Measurements from ENCODE around the gene SLC7A8. TPM values are rescaled to one million over a fixed set of nuclear protein-coding genes. Genes with fewer than 3 reads are reported as not detected.
A peak's percentile ranks its signal among the peaks of the same experiment; 100 is the strongest.

The SLC7A8 gene
- total RNA-seq, 2 donors from 2014 or later, result 11.9 to 23.7 TPM

- Histone ChIP-seq H3K4me3 (no peak overlapping the region), H3K27ac (peak overlapping the region; percentile 44 to 52), H3K27me3 (no peaks in the 10 kb centered on the region), H3K36me3 (peaks cover 3% of the 10 kb centered on the region), H3K4me1 (peaks cover 0 to 38% of the 10 kb centered on the region in 2 donors), H3K9me3 (no peaks in the 10 kb centered on the region)
- DNase-seq (ENCODE audit: low spot score), result no peak
- no peak for TF ChIP-seq CTCF (IDR thresholded peaks at IDR 0.05)
These were observed 35.8 kb downstream of the SLC7A8 start for GRCh38 chr14:23147676-23148075.

GRCh38 chr14:23146980-23147379, 36.5 kb downstream of the SLC7A8 start:
- Histone ChIP-seq H3K27me3 (no peaks in the 10 kb centered on the region), H3K4me1 (peaks cover 0 to 38% of the 10 kb centered on the region in 2 donors), H3K36me3 (peaks cover 3% of the 10 kb centered on the region), H3K9me3 (no peaks in the 10 kb centered on the region), H3K27ac (peak overlapping the region; percentile 44 to 52), H3K4me3 (no peak overlapping the region)
- no peak for TF ChIP-seq CTCF (IDR thresholded peaks at IDR 0.05)
- no peak for DNase-seq (ENCODE audit: low spot score)

DNA sequence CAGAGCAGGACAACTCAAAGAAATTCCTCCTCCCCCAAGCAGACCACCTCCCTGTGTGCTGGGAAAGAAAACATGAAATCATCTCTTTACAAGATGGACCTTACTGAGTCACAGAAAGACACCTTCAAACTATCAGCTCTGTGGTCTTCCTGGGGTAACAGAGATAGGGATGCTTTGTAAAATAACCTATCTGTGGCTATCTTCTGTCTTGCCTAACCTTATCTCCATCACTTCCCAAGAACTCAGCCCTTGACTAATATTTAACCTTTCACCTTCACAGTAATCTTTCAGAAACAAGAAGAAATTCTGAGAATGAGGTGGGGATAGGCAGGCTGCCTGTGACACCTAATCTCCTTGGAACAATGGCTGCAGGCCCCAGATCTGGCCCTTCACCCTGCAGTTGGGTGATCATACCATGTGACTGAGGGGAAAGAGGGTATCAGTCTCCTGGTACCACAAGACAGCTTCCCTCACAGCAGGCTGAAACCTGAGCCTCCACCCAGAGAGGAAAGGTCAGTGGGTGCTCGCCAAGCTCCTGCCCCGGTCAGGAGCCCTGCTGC, 37.0 kb downstream of the SLC7A8 start:
- H3K9me3 ChIP-seq, result no peaks in the 10 kb centered on the region
- H3K27ac ChIP-seq, result peak overlapping the region; percentile 52 to 59

DNA sequence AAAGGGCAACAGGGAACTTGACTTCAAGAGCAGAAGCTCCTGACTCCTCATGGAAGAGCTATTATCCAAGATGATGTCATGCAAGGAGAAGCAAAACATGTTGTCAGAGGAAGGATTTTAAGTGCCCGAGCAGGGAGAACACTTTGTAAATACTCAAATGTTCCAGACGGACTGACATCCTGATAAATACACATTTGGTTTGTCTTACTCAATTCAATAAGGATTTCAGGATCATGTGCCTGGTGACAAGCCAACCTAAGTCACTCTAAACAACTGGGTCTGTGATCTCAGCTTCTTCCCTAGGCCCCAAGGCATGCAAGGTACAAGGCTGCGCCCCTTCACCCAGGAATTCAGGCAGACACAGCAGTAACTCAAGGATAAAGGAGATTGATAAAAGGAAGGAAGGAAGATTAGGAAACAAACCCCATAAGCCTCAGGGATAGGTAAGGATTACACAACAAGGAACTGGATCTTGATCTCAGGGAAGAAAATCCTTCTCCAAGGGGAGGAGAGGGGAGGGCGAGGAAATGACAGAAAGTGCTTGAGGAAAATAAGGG, 37.6 kb downstream of the SLC7A8 start:
- Histone ChIP-seq H3K4me1 (peaks cover 0 to 41% of the 10 kb centered on the region in 2 donors), H3K9me3 (no peaks in the 10 kb centered on the region), H3K36me3 (peaks cover 3% of the 10 kb centered on the region), H3K27me3 (no peaks in the 10 kb centered on the region), H3K4me3 (no peak overlapping the region), H3K27ac (peak overlapping the region; percentile 52 to 59)
- no peak for TF ChIP-seq CTCF (IDR thresholded peaks at IDR 0.05)
- no peak for DNase-seq (ENCODE audit: low spot score)

More for the DNA sequence above, 37.0 kb downstream of the SLC7A8 start:
- no peak for DNase-seq (ENCODE audit: low spot score)
- Histone ChIP-seq H3K4me1 (peaks cover 0 to 41% of the 10 kb centered on the region in 2 donors), H3K36me3 (peaks cover 3% of the 10 kb centered on the region), H3K27me3 (no peaks in the 10 kb centered on the region), H3K4me3 (no peak overlapping the region)
- no peak for TF ChIP-seq CTCF (IDR thresholded peaks at IDR 0.05)

DNA sequence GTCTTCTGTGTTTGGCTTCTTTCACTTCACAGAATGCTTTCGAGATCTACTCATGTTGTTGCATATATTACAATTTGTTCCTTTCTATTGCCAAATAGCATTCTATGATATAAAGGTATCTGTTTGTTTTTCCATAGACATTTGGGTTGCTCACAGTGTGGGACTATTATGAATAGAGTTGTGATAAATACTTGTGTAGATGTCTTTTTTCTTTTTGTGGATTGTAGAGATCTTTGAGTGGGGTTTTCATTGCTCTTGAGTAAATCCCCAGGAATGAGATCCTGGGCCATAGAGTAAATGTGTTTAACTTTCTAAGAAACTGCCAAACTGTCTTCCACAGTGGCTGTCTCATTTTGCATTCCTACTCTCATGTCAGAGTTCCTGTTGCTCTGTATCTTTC, 39.5 kb downstream of the SLC7A8 start:
- H3K36me3 ChIP-seq, result peaks cover 17% of the 10 kb centered on the region
- no peaks in the 10 kb centered on the region for H3K9me3 ChIP-seq
- H3K27me3 ChIP-seq, result no peaks in the 10 kb centered on the region
- no peak overlapping the region for H3K4me3 ChIP-seq
- no peak for DNase-seq (ENCODE audit: low spot score)
- H3K4me1 ChIP-seq, result peaks cover 0 to 41% of the 10 kb centered on the region in 2 donors
- TF ChIP-seq CTCF (IDR thresholded peaks at IDR 0.05), result no peak
- H3K27ac ChIP-seq, result peak overlapping the region in 1 of 2 donors; percentile 87

GRCh38 chr14:23142826-23143225, 40.6 kb downstream of the SLC7A8 start:
- no peak for TF ChIP-seq CTCF (IDR thresholded peaks at IDR 0.05)
- Histone ChIP-seq H3K27me3 (no peaks in the 10 kb centered on the region), H3K9me3 (no peaks in the 10 kb centered on the region), H3K27ac (peak overlapping the region; percentile 61 to 87), H3K4me1 (peaks cover 0 to 41% of the 10 kb centered on the region in 2 donors), H3K4me3 (no peak overlapping the region), H3K36me3 (peaks cover 18% of the 10 kb centered on the region)
- no peak for DNase-seq (ENCODE audit: low spot score)

All from right atrium auricular region (tissue), 2 donors.